Fibroblast of upper back skin (primary cell): ENCODE results near the gene BICC1.
A peak's percentile ranks its signal among the peaks of the same experiment; 100 is the strongest.

ENCODE experiments used
- DNase-seq: peaks from one replicate; pipeline ENCODE4 v3.0.0-alpha.2; 2013

The BICC1 gene

GRCh38 chr10:58755677-58756076, 243.0 kb downstream of the BICC1 start:
- DNase-seq = peak; percentile 89

GRCh38 chr10:58756130-58756719, 243.6 kb downstream of the BICC1 start:
- DNase-seq = peak; percentile 86

GRCh38 chr10:58757352-58758065, 244.8 kb downstream of the BICC1 start:
- no peak for DNase-seq

GRCh38 chr10:58758321-58758720, 245.6 kb downstream of the BICC1 start:
- DNase-seq = no peak

GRCh38 chr10:58764087-58764747, 251.5 kb downstream of the BICC1 start:
- DNase-seq = peak; percentile 28

- DNase-seq = peak; percentile 45
Observed at GRCh38 chr10:58765910-58766309, 253.2 kb downstream of the BICC1 start.

GRCh38 chr10:58767652-58768051, 255.0 kb downstream of the BICC1 start:
- DNase-seq = no peak

GRCh38 chr10:58771863-58772262, 259.2 kb downstream of the BICC1 start:
- no peak for DNase-seq

GRCh38 chr10:58772758-58773157, 260.1 kb downstream of the BICC1 start:
- DNase-seq = no peak

GRCh38 chr10:58773341-58773740, 260.7 kb downstream of the BICC1 start:
- no peak for DNase-seq

GRCh38 chr10:58773944-58774343, 261.3 kb downstream of the BICC1 start:
- peak; percentile 55 for DNase-seq

GRCh38 chr10:58775960-58776567, 263.4 kb downstream of the BICC1 start:
- DNase-seq = peak; percentile 75

- no peak for DNase-seq
Observed at GRCh38 chr10:58776568-58777318, 264.1 kb downstream of the BICC1 start.

GRCh38 chr10:58778966-58779365, 266.3 kb downstream of the BICC1 start:
- DNase-seq = no peak

- no peak for DNase-seq
Observed at GRCh38 chr10:58779594-58779993, 266.9 kb downstream of the BICC1 start.

GRCh38 chr10:58780476-58780875, 267.8 kb downstream of the BICC1 start:
- DNase-seq = peak; percentile 83

GRCh38 chr10:58781873-58782488, 269.3 kb downstream of the BICC1 start:
- DNase-seq = peak; percentile 61

- peak; percentile 88 for DNase-seq
Observed at GRCh38 chr10:58782876-58783851, 270.5 kb downstream of the BICC1 start.

- DNase-seq = no peak
Observed at GRCh38 chr10:58784361-58784760, 271.7 kb downstream of the BICC1 start.

- no peak for DNase-seq
Observed at GRCh38 chr10:58785354-58785753, 272.7 kb downstream of the BICC1 start.

GRCh38 chr10:58791137-58791536, 278.5 kb downstream of the BICC1 start:
- DNase-seq = peak; percentile 63
